ENCODE results near the gene ZXDC.

ZXDC gene

DNA sequence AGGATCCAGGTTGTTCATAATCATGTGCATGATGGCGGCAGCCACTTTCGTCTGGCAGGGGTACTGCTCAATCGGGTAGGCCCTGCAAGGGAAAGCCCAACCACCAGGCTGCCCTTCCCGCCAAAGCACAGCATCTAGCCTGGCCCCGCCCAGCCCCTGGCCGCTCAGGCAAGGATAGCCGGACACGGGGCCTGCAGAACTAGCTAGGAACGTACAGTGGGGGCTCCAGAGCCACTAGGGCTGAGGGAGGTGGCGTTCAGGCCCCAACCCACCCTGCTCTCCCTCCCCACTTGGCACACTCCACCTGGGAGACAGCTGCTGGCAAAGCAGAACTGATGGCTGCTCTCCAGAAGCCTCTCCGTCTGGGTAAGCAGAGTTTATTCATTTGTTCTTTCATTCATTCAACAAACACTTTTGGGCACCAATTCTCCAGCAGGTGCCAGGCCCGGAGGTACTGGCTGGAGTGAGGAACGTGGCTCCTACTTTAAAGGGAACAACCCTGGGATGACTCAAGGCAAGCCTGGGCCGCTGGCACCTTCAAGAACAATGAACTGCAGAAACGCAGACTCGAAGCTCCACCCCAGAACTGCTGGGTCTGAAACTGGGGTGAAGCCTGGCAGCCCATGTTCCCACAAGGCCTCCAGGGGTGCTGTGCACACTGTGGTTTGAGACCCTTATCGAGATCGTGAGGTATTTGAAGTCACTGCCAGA is 34.1 kb upstream of the ZXDC start:
- no peaks in the 10 kb centered on the region for H4K20me1 ChIP-seq (ENCODE audit: insufficient read depth, low read length, poor library complexity, severe bottlenecking)
- H3K27me3 ChIP-seq (ENCODE audit: insufficient read depth, low read length, poor library complexity, severe bottlenecking): no peaks in the 10 kb centered on the region
- H3K36me3 ChIP-seq (ENCODE audit: insufficient read depth, low read length): no peaks in the 10 kb centered on the region
- TF ChIP-seq EZH2phosphoT487 (IDR thresholded peaks at IDR 0.05; ENCODE audit: borderline replicate concordance): no peak
- TF ChIP-seq, protein P1, sequence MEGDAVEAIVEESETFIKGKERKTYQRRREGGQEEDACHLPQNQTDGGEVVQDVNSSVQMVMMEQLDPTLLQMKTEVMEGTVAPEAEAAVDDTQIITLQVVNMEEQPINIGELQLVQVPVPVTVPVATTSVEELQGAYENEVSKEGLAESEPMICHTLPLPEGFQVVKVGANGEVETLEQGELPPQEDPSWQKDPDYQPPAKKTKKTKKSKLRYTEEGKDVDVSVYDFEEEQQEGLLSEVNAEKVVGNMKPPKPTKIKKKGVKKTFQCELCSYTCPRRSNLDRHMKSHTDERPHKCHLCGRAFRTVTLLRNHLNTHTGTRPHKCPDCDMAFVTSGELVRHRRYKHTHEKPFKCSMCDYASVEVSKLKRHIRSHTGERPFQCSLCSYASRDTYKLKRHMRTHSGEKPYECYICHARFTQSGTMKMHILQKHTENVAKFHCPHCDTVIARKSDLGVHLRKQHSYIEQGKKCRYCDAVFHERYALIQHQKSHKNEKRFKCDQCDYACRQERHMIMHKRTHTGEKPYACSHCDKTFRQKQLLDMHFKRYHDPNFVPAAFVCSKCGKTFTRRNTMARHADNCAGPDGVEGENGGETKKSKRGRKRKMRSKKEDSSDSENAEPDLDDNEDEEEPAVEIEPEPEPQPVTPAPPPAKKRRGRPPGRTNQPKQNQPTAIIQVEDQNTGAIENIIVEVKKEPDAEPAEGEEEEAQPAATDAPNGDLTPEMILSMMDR (conservative IDR thresholded peaks at IDR 0.05; ENCODE audit: low read length): no peak
- H3K9me3 ChIP-seq (ENCODE audit: insufficient read depth, low read depth, low read length): no peaks in the 10 kb centered on the region
- H3K9ac ChIP-seq (ENCODE audit: low read depth, low read length, poor library complexity, severe bottlenecking): no peak overlapping the region
- no peak overlapping the region for H3K4me3 ChIP-seq (ENCODE audit: low read length, poor library complexity, severe bottlenecking)
- no peak overlapping the region for H2AFZ ChIP-seq (ENCODE audit: low read length)
- H3K9me2 ChIP-seq (replicated peaks; ENCODE audit: low read depth, low read length): no peaks in the 10 kb centered on the region
- H3K4me2 ChIP-seq (ENCODE audit: low read depth, low read length, poor library complexity, severe bottlenecking): no peak overlapping the region
- H3K79me2 ChIP-seq (ENCODE audit: insufficient read depth, low read length): no peaks in the 10 kb centered on the region
- H3F3A ChIP-seq (ENCODE audit: low read depth): no peaks in the 10 kb centered on the region
- H3K4me1 ChIP-seq (ENCODE audit: insufficient read depth, low read length, poor library complexity, severe bottlenecking): peaks cover 14% of the 10 kb centered on the region

GRCh38 chr3:126508564-126508964 is 32.9 kb upstream of the ZXDC start:
- H3K4me2 ChIP-seq (ENCODE audit: low read depth, low read length, poor library complexity, severe bottlenecking): no peak overlapping the region
- no peak overlapping the region for H3K9ac ChIP-seq (ENCODE audit: low read depth, low read length, poor library complexity, severe bottlenecking)
- H3K4me3 ChIP-seq (ENCODE audit: low read length, poor library complexity, severe bottlenecking): no peak overlapping the region
- no peaks in the 10 kb centered on the region for H3K27me3 ChIP-seq (ENCODE audit: insufficient read depth, low read length, poor library complexity, severe bottlenecking)
- no peaks in the 10 kb centered on the region for H3K36me3 ChIP-seq (ENCODE audit: insufficient read depth, low read length)
- H3F3A ChIP-seq (ENCODE audit: low read depth): no peaks in the 10 kb centered on the region
- no peaks in the 10 kb centered on the region for H3K9me2 ChIP-seq (replicated peaks; ENCODE audit: low read depth, low read length)
- H4K20me1 ChIP-seq (ENCODE audit: insufficient read depth, low read length, poor library complexity, severe bottlenecking): no peaks in the 10 kb centered on the region
- TF ChIP-seq EZH2phosphoT487 (IDR thresholded peaks at IDR 0.05; ENCODE audit: borderline replicate concordance): no peak
- TF ChIP-seq, protein P1 (conservative IDR thresholded peaks at IDR 0.05; ENCODE audit: low read length): no peak
- no peaks in the 10 kb centered on the region for H3K79me2 ChIP-seq (ENCODE audit: insufficient read depth, low read length)
- no peaks in the 10 kb centered on the region for H3K9me3 ChIP-seq (ENCODE audit: insufficient read depth, low read depth, low read length)
- peaks cover 14% of the 10 kb centered on the region for H3K4me1 ChIP-seq (ENCODE audit: insufficient read depth, low read length, poor library complexity, severe bottlenecking)
- H2AFZ ChIP-seq (ENCODE audit: low read length): no peak overlapping the region

GRCh38 chr3:126507886-126508285 is 32.2 kb upstream of the ZXDC start:
- no peak overlapping the region for H3K9ac ChIP-seq (ENCODE audit: low read depth, low read length, poor library complexity, severe bottlenecking)
- no peaks in the 10 kb centered on the region for H3K9me2 ChIP-seq (replicated peaks; ENCODE audit: low read depth, low read length)
- TF ChIP-seq EZH2phosphoT487 (IDR thresholded peaks at IDR 0.05; ENCODE audit: borderline replicate concordance): no peak
- TF ChIP-seq, protein P1 (conservative IDR thresholded peaks at IDR 0.05; ENCODE audit: low read length): no peak
- H3K4me2 ChIP-seq (ENCODE audit: low read depth, low read length, poor library complexity, severe bottlenecking): no peak overlapping the region
- H3K4me3 ChIP-seq (ENCODE audit: low read length, poor library complexity, severe bottlenecking): no peak overlapping the region
- no peaks in the 10 kb centered on the region for H3K79me2 ChIP-seq (ENCODE audit: insufficient read depth, low read length)
- no peaks in the 10 kb centered on the region for H3K9me3 ChIP-seq (ENCODE audit: insufficient read depth, low read depth, low read length)
- no peaks in the 10 kb centered on the region for H4K20me1 ChIP-seq (ENCODE audit: insufficient read depth, low read length, poor library complexity, severe bottlenecking)
- no peaks in the 10 kb centered on the region for H3K27me3 ChIP-seq (ENCODE audit: insufficient read depth, low read length, poor library complexity, severe bottlenecking)
- H2AFZ ChIP-seq (ENCODE audit: low read length): no peak overlapping the region
- H3K36me3 ChIP-seq (ENCODE audit: insufficient read depth, low read length): no peaks in the 10 kb centered on the region
- H3F3A ChIP-seq (ENCODE audit: low read depth): no peaks in the 10 kb centered on the region
- peaks cover 14% of the 10 kb centered on the region for H3K4me1 ChIP-seq (ENCODE audit: insufficient read depth, low read length, poor library complexity, severe bottlenecking)

Data from Loucy (cell line).